WTC11 (cell line): ENCODE results near the gene TH.

Experiments
- NR1H2 ChIP-seq: sonication (generic); formaldehyde crosslinking; IDR thresholded peaks from 2 replicates; pipeline ENCODE4 v1.9.0; 2021; ENCODE audit warnings: mild to moderate bottlenecking, moderate library complexity, missing genetic modification reagents
- RELA ChIP-seq: sonication (generic); formaldehyde crosslinking; IDR thresholded peaks from 2 replicates; pipeline ENCODE4 v1.8.1; 2022; ENCODE audit warnings: missing genetic modification reagents, mild to moderate bottlenecking, borderline replicate concordance
- TCF7 ChIP-seq: sonication (generic); formaldehyde crosslinking; IDR thresholded peaks from 2 replicates; pipeline ENCODE4 v1.8.0; 2022; ENCODE audit warnings: mild to moderate bottlenecking, low read depth, missing genetic modification reagents, moderate library complexity
- ZBTB21 ChIP-seq: sonication (generic); formaldehyde crosslinking; IDR thresholded peaks from 2 replicates; pipeline ENCODE4 v1.8.1; 2023; ENCODE audit warnings: mild to moderate bottlenecking, missing genetic modification reagents, borderline replicate concordance
- TF ChIP-seq, protein P1 (sequence below): sonication (generic); formaldehyde crosslinking; IDR thresholded peaks from 2 replicates; pipeline ENCODE4 v1.8.0; 2023; ENCODE audit warnings: mild to moderate bottlenecking, missing genetic modification reagents
- TF ChIP-seq, protein P2 (sequence below): fragments of 200-600 bp; IDR thresholded peaks from 2 replicates; pipeline ENCODE4 v1.8.0; 2022; ENCODE audit warnings: antibody characterized with exemption
- TF ChIP-seq, protein P3 (sequence below): sonication (generic); formaldehyde crosslinking; IDR thresholded peaks from 2 replicates; pipeline ENCODE4 v1.8.1; 2022; ENCODE audit warnings: low read depth, missing genetic modification reagents, borderline replicate concordance
- TF ChIP-seq, protein P4 (sequence below): sonication (generic); formaldehyde crosslinking; IDR thresholded peaks from 2 replicates; pipeline ENCODE4 v1.8.0; 2022; ENCODE audit warnings: mild to moderate bottlenecking, missing genetic modification reagents

DNA sequence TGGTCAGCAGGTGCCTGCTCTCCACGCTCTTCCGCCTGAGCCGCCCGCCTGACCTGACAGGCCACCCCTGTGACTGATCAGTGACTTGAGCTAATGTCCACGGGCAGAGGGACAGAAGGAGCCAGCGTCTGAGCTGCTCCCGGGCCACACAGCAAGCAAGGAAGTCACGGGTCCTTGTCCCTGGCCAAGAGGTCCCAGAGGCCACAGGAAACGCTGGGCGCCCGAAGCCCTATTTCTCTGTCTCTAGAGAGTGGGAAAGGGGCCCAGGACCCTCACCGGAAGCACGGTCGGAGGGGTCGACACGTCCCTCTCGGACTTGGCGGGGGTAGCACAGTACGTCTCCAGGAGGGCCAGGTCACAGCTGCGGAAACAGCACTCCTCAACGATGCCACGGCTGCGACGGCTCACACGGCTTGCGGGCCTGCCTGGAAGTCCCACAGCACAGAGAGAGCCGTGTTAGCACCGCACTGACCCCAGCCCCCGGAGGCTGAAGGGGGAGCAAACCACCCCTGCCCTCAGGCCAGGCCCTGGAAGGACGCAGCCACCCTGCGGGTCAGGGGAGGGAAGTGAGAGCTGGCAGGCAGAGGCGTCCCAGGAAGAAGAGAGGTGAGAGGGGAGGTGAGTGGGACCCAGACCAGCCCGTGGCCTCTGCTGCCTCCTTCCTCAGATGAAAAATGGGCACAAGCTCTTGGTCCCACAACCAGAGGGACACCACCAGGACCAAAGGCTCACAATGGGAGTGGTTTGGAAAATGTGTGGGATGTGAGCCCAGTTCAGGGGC lies 38.2 kb downstream of the TH start:
- TF ChIP-seq, protein P1, sequence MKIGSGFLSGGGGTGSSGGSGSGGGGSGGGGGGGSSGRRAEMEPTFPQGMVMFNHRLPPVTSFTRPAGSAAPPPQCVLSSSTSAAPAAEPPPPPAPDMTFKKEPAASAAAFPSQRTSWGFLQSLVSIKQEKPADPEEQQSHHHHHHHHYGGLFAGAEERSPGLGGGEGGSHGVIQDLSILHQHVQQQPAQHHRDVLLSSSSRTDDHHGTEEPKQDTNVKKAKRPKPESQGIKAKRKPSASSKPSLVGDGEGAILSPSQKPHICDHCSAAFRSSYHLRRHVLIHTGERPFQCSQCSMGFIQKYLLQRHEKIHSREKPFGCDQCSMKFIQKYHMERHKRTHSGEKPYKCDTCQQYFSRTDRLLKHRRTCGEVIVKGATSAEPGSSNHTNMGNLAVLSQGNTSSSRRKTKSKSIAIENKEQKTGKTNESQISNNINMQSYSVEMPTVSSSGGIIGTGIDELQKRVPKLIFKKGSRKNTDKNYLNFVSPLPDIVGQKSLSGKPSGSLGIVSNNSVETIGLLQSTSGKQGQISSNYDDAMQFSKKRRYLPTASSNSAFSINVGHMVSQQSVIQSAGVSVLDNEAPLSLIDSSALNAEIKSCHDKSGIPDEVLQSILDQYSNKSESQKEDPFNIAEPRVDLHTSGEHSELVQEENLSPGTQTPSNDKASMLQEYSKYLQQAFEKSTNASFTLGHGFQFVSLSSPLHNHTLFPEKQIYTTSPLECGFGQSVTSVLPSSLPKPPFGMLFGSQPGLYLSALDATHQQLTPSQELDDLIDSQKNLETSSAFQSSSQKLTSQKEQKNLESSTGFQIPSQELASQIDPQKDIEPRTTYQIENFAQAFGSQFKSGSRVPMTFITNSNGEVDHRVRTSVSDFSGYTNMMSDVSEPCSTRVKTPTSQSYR (CRISPR knock-in tag): no peak
- TF ChIP-seq, protein P2, sequence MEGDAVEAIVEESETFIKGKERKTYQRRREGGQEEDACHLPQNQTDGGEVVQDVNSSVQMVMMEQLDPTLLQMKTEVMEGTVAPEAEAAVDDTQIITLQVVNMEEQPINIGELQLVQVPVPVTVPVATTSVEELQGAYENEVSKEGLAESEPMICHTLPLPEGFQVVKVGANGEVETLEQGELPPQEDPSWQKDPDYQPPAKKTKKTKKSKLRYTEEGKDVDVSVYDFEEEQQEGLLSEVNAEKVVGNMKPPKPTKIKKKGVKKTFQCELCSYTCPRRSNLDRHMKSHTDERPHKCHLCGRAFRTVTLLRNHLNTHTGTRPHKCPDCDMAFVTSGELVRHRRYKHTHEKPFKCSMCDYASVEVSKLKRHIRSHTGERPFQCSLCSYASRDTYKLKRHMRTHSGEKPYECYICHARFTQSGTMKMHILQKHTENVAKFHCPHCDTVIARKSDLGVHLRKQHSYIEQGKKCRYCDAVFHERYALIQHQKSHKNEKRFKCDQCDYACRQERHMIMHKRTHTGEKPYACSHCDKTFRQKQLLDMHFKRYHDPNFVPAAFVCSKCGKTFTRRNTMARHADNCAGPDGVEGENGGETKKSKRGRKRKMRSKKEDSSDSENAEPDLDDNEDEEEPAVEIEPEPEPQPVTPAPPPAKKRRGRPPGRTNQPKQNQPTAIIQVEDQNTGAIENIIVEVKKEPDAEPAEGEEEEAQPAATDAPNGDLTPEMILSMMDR: no peak
- TF ChIP-seq, protein P3, sequence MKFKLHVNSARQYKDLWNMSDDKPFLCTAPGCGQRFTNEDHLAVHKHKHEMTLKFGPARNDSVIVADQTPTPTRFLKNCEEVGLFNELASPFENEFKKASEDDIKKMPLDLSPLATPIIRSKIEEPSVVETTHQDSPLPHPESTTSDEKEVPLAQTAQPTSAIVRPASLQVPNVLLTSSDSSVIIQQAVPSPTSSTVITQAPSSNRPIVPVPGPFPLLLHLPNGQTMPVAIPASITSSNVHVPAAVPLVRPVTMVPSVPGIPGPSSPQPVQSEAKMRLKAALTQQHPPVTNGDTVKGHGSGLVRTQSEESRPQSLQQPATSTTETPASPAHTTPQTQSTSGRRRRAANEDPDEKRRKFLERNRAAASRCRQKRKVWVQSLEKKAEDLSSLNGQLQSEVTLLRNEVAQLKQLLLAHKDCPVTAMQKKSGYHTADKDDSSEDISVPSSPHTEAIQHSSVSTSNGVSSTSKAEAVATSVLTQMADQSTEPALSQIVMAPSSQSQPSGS (CRISPR knock-in tag): no peak
- TF ChIP-seq ZBTB21 (CRISPR knock-in tag) (no peak), RELA (no peak), NR1H2 (CRISPR knock-in tag) (no peak), TCF7 (CRISPR knock-in tag) (no peak)
- TF ChIP-seq, protein P4, sequence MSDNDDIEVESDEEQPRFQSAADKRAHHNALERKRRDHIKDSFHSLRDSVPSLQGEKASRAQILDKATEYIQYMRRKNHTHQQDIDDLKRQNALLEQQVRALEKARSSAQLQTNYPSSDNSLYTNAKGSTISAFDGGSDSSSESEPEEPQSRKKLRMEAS (CRISPR knock-in tag): no peak
